ENCODE results near the gene SH3TC2.

SH3TC2 gene

GRCh38 chr5:148996270-148996669, 66.6 kb downstream of the SH3TC2 start:
- DNase-seq: no peak

GRCh38 chr5:148995791-148996190, 67.1 kb downstream of the SH3TC2 start:
- DNase-seq: no peak

- DNase-seq: no peak
These were observed 69.5 kb downstream of the SH3TC2 start for GRCh38 chr5:148993283-148993936.

- no peak for DNase-seq
These were observed 70.6 kb downstream of the SH3TC2 start for GRCh38 chr5:148992265-148992664.

- DNase-seq: no peak
These were observed 71.3 kb downstream of the SH3TC2 start for GRCh38 chr5:148991566-148991965.

GRCh38 chr5:148990817-148991216, 72.0 kb downstream of the SH3TC2 start:
- DNase-seq: no peak

GRCh38 chr5:148989567-148989966, 73.3 kb downstream of the SH3TC2 start:
- no peak for DNase-seq

- DNase-seq: no peak
These were observed 74.5 kb downstream of the SH3TC2 start for GRCh38 chr5:148988328-148988727.

- DNase-seq: no peak
These were observed 76.2 kb downstream of the SH3TC2 start for GRCh38 chr5:148986636-148987035.

GRCh38 chr5:148984345-148984744, 78.5 kb downstream of the SH3TC2 start:
- no peak for DNase-seq

- no peak for DNase-seq
These were observed 81.5 kb downstream of the SH3TC2 start for GRCh38 chr5:148981353-148981752.

- DNase-seq: no peak
These were observed 82.1 kb downstream of the SH3TC2 start for GRCh38 chr5:148980731-148981130.

GRCh38 chr5:148979083-148979723, 83.7 kb downstream of the SH3TC2 start:
- no peak for DNase-seq

GRCh38 chr5:148978370-148979082, 84.3 kb downstream of the SH3TC2 start:
- no peak for DNase-seq

- no peak for DNase-seq
These were observed 86.1 kb downstream of the SH3TC2 start for GRCh38 chr5:148976569-148977381.

- DNase-seq: no peak
These were observed 88.1 kb downstream of the SH3TC2 start for GRCh38 chr5:148974642-148975327.

- no peak for DNase-seq
These were observed 89.4 kb downstream of the SH3TC2 start for GRCh38 chr5:148973455-148973854.

GRCh38 chr5:148972974-148973374, 89.9 kb downstream of the SH3TC2 start:
- DNase-seq: no peak

- DNase-seq: no peak
These were observed 90.5 kb downstream of the SH3TC2 start for GRCh38 chr5:148972396-148972795.

GRCh38 chr5:148970876-148971275, 92.0 kb downstream of the SH3TC2 start:
- DNase-seq: no peak

GRCh38 chr5:148970228-148970627, 92.6 kb downstream of the SH3TC2 start:
- DNase-seq: no peak

- no peak for DNase-seq
These were observed 93.6 kb downstream of the SH3TC2 start for GRCh38 chr5:148969291-148969690.

GRCh38 chr5:148968311-148968710, 94.6 kb downstream of the SH3TC2 start:
- no peak for DNase-seq

Measured in NCI-H2171 treated with DMSO at 0.1 percent for 48 hours (cell line).